Measurements from ENCODE around the gene PPIG.

DNA sequence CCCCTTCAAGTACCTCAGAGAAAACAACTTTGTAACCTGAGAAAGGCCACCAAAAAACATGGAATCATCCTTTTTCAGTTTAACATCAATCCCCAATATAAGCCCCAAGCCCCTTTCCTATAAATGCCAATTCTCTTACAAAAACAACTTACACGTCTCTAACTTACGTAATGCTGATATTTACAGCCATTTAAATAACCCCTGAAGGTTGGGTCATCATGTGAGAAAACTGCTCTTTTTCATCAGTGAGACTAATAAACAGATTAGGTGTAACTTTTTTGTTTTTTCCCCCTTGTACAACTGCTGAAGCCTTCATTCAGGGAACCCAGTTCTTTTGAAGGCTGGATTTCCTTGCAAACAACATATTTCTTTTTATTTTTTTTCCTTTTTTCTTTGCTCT, 14.2 kb upstream of the PPIG start:
- TF ChIP-seq POLR2A (IDR thresholded peaks at IDR 0.05): no peak
- TF ChIP-seq, protein P1, sequence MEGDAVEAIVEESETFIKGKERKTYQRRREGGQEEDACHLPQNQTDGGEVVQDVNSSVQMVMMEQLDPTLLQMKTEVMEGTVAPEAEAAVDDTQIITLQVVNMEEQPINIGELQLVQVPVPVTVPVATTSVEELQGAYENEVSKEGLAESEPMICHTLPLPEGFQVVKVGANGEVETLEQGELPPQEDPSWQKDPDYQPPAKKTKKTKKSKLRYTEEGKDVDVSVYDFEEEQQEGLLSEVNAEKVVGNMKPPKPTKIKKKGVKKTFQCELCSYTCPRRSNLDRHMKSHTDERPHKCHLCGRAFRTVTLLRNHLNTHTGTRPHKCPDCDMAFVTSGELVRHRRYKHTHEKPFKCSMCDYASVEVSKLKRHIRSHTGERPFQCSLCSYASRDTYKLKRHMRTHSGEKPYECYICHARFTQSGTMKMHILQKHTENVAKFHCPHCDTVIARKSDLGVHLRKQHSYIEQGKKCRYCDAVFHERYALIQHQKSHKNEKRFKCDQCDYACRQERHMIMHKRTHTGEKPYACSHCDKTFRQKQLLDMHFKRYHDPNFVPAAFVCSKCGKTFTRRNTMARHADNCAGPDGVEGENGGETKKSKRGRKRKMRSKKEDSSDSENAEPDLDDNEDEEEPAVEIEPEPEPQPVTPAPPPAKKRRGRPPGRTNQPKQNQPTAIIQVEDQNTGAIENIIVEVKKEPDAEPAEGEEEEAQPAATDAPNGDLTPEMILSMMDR (IDR thresholded peaks at IDR 0.05): no peak
- no peak for TF ChIP-seq POLR2AphosphoS5 (IDR thresholded peaks at IDR 0.05)
- TF ChIP-seq EP300 (IDR thresholded peaks at IDR 0.05): no peak

Data from sigmoid colon (tissue), 4 donors.